ENCODE measurements around the gene RCHY1. TPM values are rescaled to one million over a fixed set of nuclear protein-coding genes. Genes with fewer than 3 reads are reported as not detected.

The RCHY1 gene
- total RNA-seq, 1 donor from 2014 or later = 35.3 TPM

GRCh38 chr4:75549019-75549418 is 34.8 kb upstream of the RCHY1 start:
- no peak overlapping the region for H3K4me3 ChIP-seq (ENCODE audit: insufficient read depth, low read depth, low read length)
- no peak for TF ChIP-seq EZH2 (IDR thresholded peaks at IDR 0.05; ENCODE audit: insufficient read depth, low read length)
- no peak for TF ChIP-seq CTCF (IDR thresholded peaks at IDR 0.05; ENCODE audit: insufficient read depth, low read depth, low read length)
- H3K79me2 ChIP-seq (ENCODE audit: insufficient read depth, low read length) = no peaks in the 10 kb centered on the region
- Mint-ChIP-seq H3K27ac (ENCODE audit: unreplicated experiment) (no peak overlapping the region), H3K27me3 (ENCODE audit: low read depth, unreplicated experiment) (no peaks in the 10 kb centered on the region), H3K4me1 (ENCODE audit: low read depth, unreplicated experiment) (peaks cover 28% of the 10 kb centered on the region), H3K9me3 (ENCODE audit: unreplicated experiment) (peaks cover 2% of the 10 kb centered on the region), H3K4me3 (ENCODE audit: unreplicated experiment) (no peak overlapping the region), H3K36me3 (ENCODE audit: low read depth, unreplicated experiment) (no peaks in the 10 kb centered on the region)
- no peak overlapping the region for H2AFZ ChIP-seq (ENCODE audit: low read depth, low read length)
- no peak overlapping the region for H3K4me2 ChIP-seq (ENCODE audit: low read length)
- no peaks in the 10 kb centered on the region for H3K9me3 ChIP-seq (ENCODE audit: insufficient read depth, low read depth, low read length)
- no peaks in the 10 kb centered on the region for H4K20me1 ChIP-seq (ENCODE audit: insufficient read depth, low read length)
- H3K4me1 ChIP-seq (ENCODE audit: insufficient read depth, low read length) = peaks cover 16% of the 10 kb centered on the region
- no peaks in the 10 kb centered on the region for H3K36me3 ChIP-seq (ENCODE audit: insufficient read depth, low read length)
- no peak overlapping the region for H3K9ac ChIP-seq (ENCODE audit: low read length)
- H3K27ac ChIP-seq (ENCODE audit: low read depth, low read length) = no peak overlapping the region
- FAIRE-seq (no peak), DNase-seq (ENCODE audit: low read depth) (no peak)
- no peaks in the 10 kb centered on the region for H3K27me3 ChIP-seq (ENCODE audit: insufficient read depth, low read length)

- no peaks in the 10 kb centered on the region for H3K27me3 ChIP-seq (ENCODE audit: insufficient read depth, low read length)
- H3K4me3 ChIP-seq (ENCODE audit: insufficient read depth, low read depth, low read length) = no peak overlapping the region
- H3K27ac Mint-ChIP-seq (ENCODE audit: unreplicated experiment) = peak overlapping the region; percentile 31
- TF ChIP-seq CTCF (IDR thresholded peaks at IDR 0.05; ENCODE audit: insufficient read depth, low read depth, low read length) = no peak
- no peak for TF ChIP-seq EZH2 (IDR thresholded peaks at IDR 0.05; ENCODE audit: insufficient read depth, low read length)
- H3K27ac ChIP-seq (ENCODE audit: low read depth, low read length) = no peak overlapping the region
- H3K27me3 Mint-ChIP-seq (ENCODE audit: low read depth, unreplicated experiment) = no peaks in the 10 kb centered on the region
- H3K79me2 ChIP-seq (ENCODE audit: insufficient read depth, low read length) = no peaks in the 10 kb centered on the region
- H3K9ac ChIP-seq (ENCODE audit: low read length) = no peak overlapping the region
- DNase-seq (ENCODE audit: low read depth) = peak; percentile 13
- H3K4me1 Mint-ChIP-seq (ENCODE audit: low read depth, unreplicated experiment) = peaks cover 28% of the 10 kb centered on the region
- no peaks in the 10 kb centered on the region for H3K36me3 Mint-ChIP-seq (ENCODE audit: low read depth, unreplicated experiment)
- H3K9me3 ChIP-seq (ENCODE audit: insufficient read depth, low read depth, low read length) = no peaks in the 10 kb centered on the region
- H4K20me1 ChIP-seq (ENCODE audit: insufficient read depth, low read length) = no peaks in the 10 kb centered on the region
- no peak overlapping the region for H2AFZ ChIP-seq (ENCODE audit: low read depth, low read length)
- no peaks in the 10 kb centered on the region for H3K36me3 ChIP-seq (ENCODE audit: insufficient read depth, low read length)
- no peak overlapping the region for H3K4me3 Mint-ChIP-seq (ENCODE audit: unreplicated experiment)
- peaks cover 16% of the 10 kb centered on the region for H3K4me1 ChIP-seq (ENCODE audit: insufficient read depth, low read length)
- no peak overlapping the region for H3K4me2 ChIP-seq (ENCODE audit: low read length)
- H3K9me3 Mint-ChIP-seq (ENCODE audit: unreplicated experiment) = peaks cover 2% of the 10 kb centered on the region
- no peak for FAIRE-seq
Measured at GRCh38 chr4:75547647-75548387, 33.6 kb upstream of the RCHY1 start.

GRCh38 chr4:75545526-75545925 is 31.3 kb upstream of the RCHY1 start:
- Histone ChIP-seq H3K4me1 (ENCODE audit: insufficient read depth, low read length) (peaks cover 25% of the 10 kb centered on the region), H3K9me3 (ENCODE audit: insufficient read depth, low read depth, low read length) (no peaks in the 10 kb centered on the region), H3K4me3 (ENCODE audit: insufficient read depth, low read depth, low read length) (no peak overlapping the region), H3K79me2 (ENCODE audit: insufficient read depth, low read length) (no peaks in the 10 kb centered on the region), H3K4me2 (ENCODE audit: low read length) (peak overlapping the region; percentile 24), H3K27ac (ENCODE audit: low read depth, low read length) (no peak overlapping the region), H2AFZ (ENCODE audit: low read depth, low read length) (no peak overlapping the region), H4K20me1 (ENCODE audit: insufficient read depth, low read length) (no peaks in the 10 kb centered on the region), H3K36me3 (ENCODE audit: insufficient read depth, low read length) (no peaks in the 10 kb centered on the region), H3K9ac (ENCODE audit: low read length) (no peak overlapping the region), H3K27me3 (ENCODE audit: insufficient read depth, low read length) (no peaks in the 10 kb centered on the region)
- DNase-seq (ENCODE audit: low read depth) (peak; percentile 83), FAIRE-seq (peak; percentile 17)
- no peaks in the 10 kb centered on the region for H3K36me3 Mint-ChIP-seq (ENCODE audit: low read depth, unreplicated experiment)
- TF ChIP-seq EZH2 (IDR thresholded peaks at IDR 0.05; ENCODE audit: insufficient read depth, low read length) = no peak
- no peak for TF ChIP-seq CTCF (IDR thresholded peaks at IDR 0.05; ENCODE audit: insufficient read depth, low read depth, low read length)
- H3K4me1 Mint-ChIP-seq (ENCODE audit: low read depth, unreplicated experiment) = peaks cover 38% of the 10 kb centered on the region
- H3K27me3 Mint-ChIP-seq (ENCODE audit: low read depth, unreplicated experiment) = no peaks in the 10 kb centered on the region
- peak overlapping the region; percentile 75 for H3K27ac Mint-ChIP-seq (ENCODE audit: unreplicated experiment)
- H3K4me3 Mint-ChIP-seq (ENCODE audit: unreplicated experiment) = no peak overlapping the region
- peaks cover 2% of the 10 kb centered on the region for H3K9me3 Mint-ChIP-seq (ENCODE audit: unreplicated experiment)
